ENCODE data around the gene MFAP3L. TPM values are rescaled to one million over a fixed set of nuclear protein-coding genes. Genes with fewer than 3 reads are reported as not detected.

MFAP3L gene
- total and polyA plus RNA-seq, 2 donors from 2014 or later = 18.4 to 35.1 TPM

- no peaks in the 10 kb centered on the region for H3K27me3 ChIP-seq (ENCODE audit: control insufficient read depth, insufficient read depth, low read length)
- no peak for DNase-seq
- peaks cover 2 to 11% (median 6%) of the 10 kb centered on the region in 3 donors for H3K4me1 ChIP-seq (ENCODE audit: control insufficient read depth in 2 of 3, insufficient read depth in 2 of 3, low read depth in 1 of 3, low read length in 3 of 3)
- TF ChIP-seq CTCF (IDR thresholded peaks at IDR 0.05; ENCODE audit: borderline replicate concordance, extremely low read depth, insufficient read depth) = no peak
- H3K9me3 ChIP-seq (ENCODE audit: control insufficient read depth in 2 of 3, insufficient read depth in 1 of 3, low read length in 3 of 3) = no peaks in the 10 kb centered on the region
- H3K27ac ChIP-seq (ENCODE audit: low read depth in 2 of 2, low read length in 2 of 2) = no peak overlapping the region
- no peak overlapping the region for H3K9ac ChIP-seq (ENCODE audit: low read length in 3 of 3)
- no peak overlapping the region for H3K4me3 ChIP-seq (ENCODE audit: low read length in 3 of 3)
- no peaks in the 10 kb centered on the region for H3K36me3 ChIP-seq (ENCODE audit: control insufficient read depth in 2 of 3, insufficient read depth in 3 of 3, low read length in 3 of 3)
- intact Hi-C loops (cut with DNase I) = no loop called here
- FAIRE-seq = no peak
Measured at GRCh38 chr4:170001011-170001744, 25.0 kb downstream of the MFAP3L start.

DNA sequence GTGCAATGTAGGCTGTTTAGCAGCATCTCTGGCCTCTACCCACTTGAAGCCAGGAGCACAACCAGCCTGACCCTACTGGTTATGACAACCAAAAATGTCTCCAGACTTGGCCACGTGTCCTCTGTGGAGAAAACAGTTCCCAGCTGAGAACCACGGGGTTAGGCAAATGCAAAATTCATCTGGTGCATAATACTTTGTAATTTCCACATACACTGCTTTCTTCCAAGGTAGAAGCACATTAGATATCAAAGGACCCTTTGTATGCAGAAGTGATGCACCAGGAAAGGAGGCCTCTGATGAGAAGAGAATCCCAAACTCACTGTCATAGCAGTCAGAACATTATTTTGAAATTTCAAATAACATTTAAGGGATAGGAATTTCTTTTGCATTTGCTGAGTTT, 26.3 kb downstream of the MFAP3L start:
- Histone ChIP-seq H3K27me3 (ENCODE audit: control insufficient read depth, insufficient read depth, low read length) (no peaks in the 10 kb centered on the region), H3K9me3 (ENCODE audit: control insufficient read depth in 2 of 3, insufficient read depth in 1 of 3, low read length in 3 of 3) (no peaks in the 10 kb centered on the region), H3K27ac (ENCODE audit: low read depth in 2 of 2, low read length in 2 of 2) (no peak overlapping the region), H3K36me3 (ENCODE audit: control insufficient read depth in 2 of 3, insufficient read depth in 3 of 3, low read length in 3 of 3) (no peaks in the 10 kb centered on the region), H3K4me3 (ENCODE audit: low read length in 3 of 3) (no peak overlapping the region), H3K9ac (ENCODE audit: low read length in 3 of 3) (no peak overlapping the region), H3K4me1 (ENCODE audit: control insufficient read depth in 2 of 3, insufficient read depth in 2 of 3, low read depth in 1 of 3, low read length in 3 of 3) (peaks cover 6 to 13% (median 6%) of the 10 kb centered on the region in 3 donors)
- no peak for TF ChIP-seq CTCF (IDR thresholded peaks at IDR 0.05; ENCODE audit: borderline replicate concordance, extremely low read depth, insufficient read depth)
- no peak for DNase-seq
- intact Hi-C loops (cut with DNase I) = no loop called here
- no peak for FAIRE-seq

- H3K27ac ChIP-seq (ENCODE audit: low read depth in 2 of 2, low read length in 2 of 2) = no peak overlapping the region
- H3K36me3 ChIP-seq (ENCODE audit: control insufficient read depth in 2 of 3, insufficient read depth in 3 of 3, low read length in 3 of 3) = no peaks in the 10 kb centered on the region
- FAIRE-seq = no peak
- no peak overlapping the region for H3K9ac ChIP-seq (ENCODE audit: low read length in 3 of 3)
- no peak for DNase-seq
- H3K4me1 ChIP-seq (ENCODE audit: control insufficient read depth in 2 of 3, insufficient read depth in 2 of 3, low read depth in 1 of 3, low read length in 3 of 3) = peaks cover 6 to 13% (median 6%) of the 10 kb centered on the region in 3 donors
- intact Hi-C loops (cut with DNase I) = no loop called here
- H3K9me3 ChIP-seq (ENCODE audit: control insufficient read depth in 2 of 3, insufficient read depth in 1 of 3, low read length in 3 of 3) = no peaks in the 10 kb centered on the region
- no peaks in the 10 kb centered on the region for H3K27me3 ChIP-seq (ENCODE audit: control insufficient read depth, insufficient read depth, low read length)
- no peak for TF ChIP-seq CTCF (IDR thresholded peaks at IDR 0.05; ENCODE audit: borderline replicate concordance, extremely low read depth, insufficient read depth)
- H3K4me3 ChIP-seq (ENCODE audit: low read length in 3 of 3) = no peak overlapping the region
Measured at GRCh38 chr4:169998981-169999380, 27.2 kb downstream of the MFAP3L start.
